SK-N-SH treated with all-trans-retinoic acid at 6 μM for 48 hours (cell line): ENCODE measurements around the gene PPP6R1.

Experiments used
- ATAC-seq: fragments of 200-7000 bp; cut with Tn5 transposase; 3 replicates; pipeline ENCODE4 v1.9.1; 2020; ENCODE audit warnings: mild to moderate bottlenecking, moderate library complexity
- ARNTL ChIP-seq: fragments of 450-650 bp; formaldehyde crosslinking; IDR thresholded peaks from 2 replicates; pipeline ENCODE4 v1.5.0; 2020; ENCODE audit warnings: low read depth, mild to moderate bottlenecking, moderate library complexity, borderline replicate concordance
- BACH2 ChIP-seq: fragments of 250-450 bp; sonication (Bioruptor Pico); IDR thresholded peaks from 2 replicates; pipeline ENCODE4 v1.9.0; 2021; ENCODE audit warnings: mild to moderate bottlenecking, borderline replicate concordance
- CSDC2 ChIP-seq: fragments of 250-450 bp; sonication (Bioruptor Pico); IDR thresholded peaks from 2 replicates; pipeline ENCODE4 v1.5.0; 2020; ENCODE audit warnings: mild to moderate bottlenecking, moderate library complexity
- CSRNP3 ChIP-seq: fragments of 250-450 bp; sonication (Bioruptor Pico); IDR thresholded peaks from 2 replicates; pipeline ENCODE4 v1.5.1; 2021; ENCODE audit warnings: mild to moderate bottlenecking, moderate library complexity
- ESRRG ChIP-seq: fragments of 250-450 bp; sonication (Bioruptor Pico); IDR thresholded peaks from 2 replicates; pipeline ENCODE4 v1.6.1; 2021; ENCODE audit warnings: mild to moderate bottlenecking
- GLIS3 ChIP-seq: fragments of 250-450 bp; sonication (Bioruptor Pico); IDR thresholded peaks from 2 replicates; pipeline ENCODE4 v1.5.0; 2020; ENCODE audit warnings: mild to moderate bottlenecking, moderate library complexity
- ISL1 ChIP-seq: fragments of 250-450 bp; sonication (Bioruptor Pico); IDR thresholded peaks from 2 replicates; pipeline ENCODE4 v2.1.2; 2022; ENCODE audit warnings: mild to moderate bottlenecking, moderate library complexity
- OSR1 ChIP-seq: fragments of 250-450 bp; sonication (Bioruptor Pico); IDR thresholded peaks from 2 replicates; pipeline ENCODE4 v1.8.0; 2022; ENCODE audit warnings: moderate library complexity, mild to moderate bottlenecking, inconsistent platforms
- PPARA ChIP-seq: fragments of 250-450 bp; sonication (Bioruptor Pico); IDR thresholded peaks from 2 replicates; pipeline ENCODE4 v1.5.0; 2020; ENCODE audit warnings: mild to moderate bottlenecking, borderline replicate concordance
- RARB ChIP-seq: fragments of 250-450 bp; sonication (Bioruptor Pico); IDR thresholded peaks from 2 replicates; pipeline ENCODE4 v1.8.0; 2021; ENCODE audit warnings: mild to moderate bottlenecking, moderate library complexity
- TCF4 ChIP-seq: fragments of 250-450 bp; sonication (Bioruptor Pico); IDR thresholded peaks from 2 replicates; pipeline ENCODE4 v1.8.0; 2021; ENCODE audit warnings: mild to moderate bottlenecking, moderate library complexity, borderline replicate concordance
- TOX ChIP-seq: fragments of 250-450 bp; sonication (Bioruptor Pico); IDR thresholded peaks from 2 replicates; pipeline ENCODE4 v1.8.0; 2021; ENCODE audit warnings: mild to moderate bottlenecking, moderate library complexity, borderline replicate concordance
- TSHZ2 ChIP-seq: fragments of 250-450 bp; sonication (Bioruptor Pico); IDR thresholded peaks from 2 replicates; pipeline ENCODE4 v1.5.0; 2020; ENCODE audit warnings: mild to moderate bottlenecking, moderate library complexity
- ZFP3 ChIP-seq: fragments of 250-450 bp; sonication (Bioruptor Pico); IDR thresholded peaks from 2 replicates; pipeline ENCODE4 v1.5.0; 2020; ENCODE audit warnings: mild to moderate bottlenecking, moderate library complexity
- ZFP30 ChIP-seq: fragments of 450-650 bp; formaldehyde crosslinking; IDR thresholded peaks from 2 replicates; pipeline ENCODE4 v1.5.0; 2022; ENCODE audit warnings: mild to moderate bottlenecking, moderate library complexity
- ZNF70 ChIP-seq: fragments of 450-650 bp; formaldehyde crosslinking; IDR thresholded peaks from 2 replicates; pipeline ENCODE4 v1.5.0; 2020; ENCODE audit warnings: mild to moderate bottlenecking, moderate library complexity
- ZNF8 ChIP-seq: fragments of 450-650 bp; formaldehyde crosslinking; IDR thresholded peaks from 2 replicates; pipeline ENCODE4 v1.5.0; 2020; ENCODE audit warnings: mild to moderate bottlenecking, moderate library complexity
- TF ChIP-seq, protein P1 (sequence below): fragments of 250-450 bp; sonication (Bioruptor Pico); IDR thresholded peaks from 2 replicates; pipeline ENCODE4 v1.5.1; 2020; ENCODE audit warnings: low read depth, mild to moderate bottlenecking, moderate library complexity
- TF ChIP-seq, protein P2 (sequence below): fragments of 250-450 bp; sonication (Bioruptor Pico); IDR thresholded peaks from 2 replicates; pipeline ENCODE4 v1.8.0; 2020; ENCODE audit warnings: mild to moderate bottlenecking, moderate library complexity, borderline replicate concordance
- TF ChIP-seq, protein P3 (sequence below): fragments of 250-450 bp; sonication (Bioruptor Pico); IDR thresholded peaks from 2 replicates; pipeline ENCODE4 v1.8.0; 2021; ENCODE audit warnings: low read depth, mild to moderate bottlenecking, moderate library complexity, borderline replicate concordance

Gene PPP6R1

GRCh38 chr19:55257461-55258420 is 1.1 kb downstream of the PPP6R1 start:
- ATAC-seq, result no peak

GRCh38 chr19:55256562-55257460 is 2.0 kb downstream of the PPP6R1 start:
- ATAC-seq, result no peak
- TF ChIP-seq ZFP30 (CRISPR knock-in tag) (no peak), GLIS3 (CRISPR knock-in tag) (no peak), ARNTL (CRISPR knock-in tag) (no peak), ISL1 (CRISPR knock-in tag) (no peak), RARB (CRISPR knock-in tag) (no peak), ZNF70 (no peak), ESRRG (CRISPR knock-in tag) (no peak)
- TF ChIP-seq, protein P1, sequence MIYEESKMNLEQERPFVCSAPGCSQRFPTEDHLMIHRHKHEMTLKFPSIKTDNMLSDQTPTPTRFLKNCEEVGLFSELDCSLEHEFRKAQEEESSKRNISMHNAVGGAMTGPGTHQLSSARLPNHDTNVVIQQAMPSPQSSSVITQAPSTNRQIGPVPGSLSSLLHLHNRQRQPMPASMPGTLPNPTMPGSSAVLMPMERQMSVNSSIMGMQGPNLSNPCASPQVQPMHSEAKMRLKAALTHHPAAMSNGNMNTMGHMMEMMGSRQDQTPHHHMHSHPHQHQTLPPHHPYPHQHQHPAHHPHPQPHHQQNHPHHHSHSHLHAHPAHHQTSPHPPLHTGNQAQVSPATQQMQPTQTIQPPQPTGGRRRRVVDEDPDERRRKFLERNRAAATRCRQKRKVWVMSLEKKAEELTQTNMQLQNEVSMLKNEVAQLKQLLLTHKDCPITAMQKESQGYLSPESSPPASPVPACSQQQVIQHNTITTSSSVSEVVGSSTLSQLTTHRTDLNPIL, result no peak
- TF ChIP-seq, protein P2, sequence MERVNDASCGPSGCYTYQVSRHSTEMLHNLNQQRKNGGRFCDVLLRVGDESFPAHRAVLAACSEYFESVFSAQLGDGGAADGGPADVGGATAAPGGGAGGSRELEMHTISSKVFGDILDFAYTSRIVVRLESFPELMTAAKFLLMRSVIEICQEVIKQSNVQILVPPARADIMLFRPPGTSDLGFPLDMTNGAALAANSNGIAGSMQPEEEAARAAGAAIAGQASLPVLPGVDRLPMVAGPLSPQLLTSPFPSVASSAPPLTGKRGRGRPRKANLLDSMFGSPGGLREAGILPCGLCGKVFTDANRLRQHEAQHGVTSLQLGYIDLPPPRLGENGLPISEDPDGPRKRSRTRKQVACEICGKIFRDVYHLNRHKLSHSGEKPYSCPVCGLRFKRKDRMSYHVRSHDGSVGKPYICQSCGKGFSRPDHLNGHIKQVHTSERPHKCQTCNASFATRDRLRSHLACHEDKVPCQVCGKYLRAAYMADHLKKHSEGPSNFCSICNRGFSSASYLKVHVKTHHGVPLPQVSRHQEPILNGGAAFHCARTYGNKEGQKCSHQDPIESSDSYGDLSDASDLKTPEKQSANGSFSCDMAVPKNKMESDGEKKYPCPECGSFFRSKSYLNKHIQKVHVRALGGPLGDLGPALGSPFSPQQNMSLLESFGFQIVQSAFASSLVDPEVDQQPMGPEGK (CRISPR knock-in tag), result no peak
- TF ChIP-seq, protein P3, sequence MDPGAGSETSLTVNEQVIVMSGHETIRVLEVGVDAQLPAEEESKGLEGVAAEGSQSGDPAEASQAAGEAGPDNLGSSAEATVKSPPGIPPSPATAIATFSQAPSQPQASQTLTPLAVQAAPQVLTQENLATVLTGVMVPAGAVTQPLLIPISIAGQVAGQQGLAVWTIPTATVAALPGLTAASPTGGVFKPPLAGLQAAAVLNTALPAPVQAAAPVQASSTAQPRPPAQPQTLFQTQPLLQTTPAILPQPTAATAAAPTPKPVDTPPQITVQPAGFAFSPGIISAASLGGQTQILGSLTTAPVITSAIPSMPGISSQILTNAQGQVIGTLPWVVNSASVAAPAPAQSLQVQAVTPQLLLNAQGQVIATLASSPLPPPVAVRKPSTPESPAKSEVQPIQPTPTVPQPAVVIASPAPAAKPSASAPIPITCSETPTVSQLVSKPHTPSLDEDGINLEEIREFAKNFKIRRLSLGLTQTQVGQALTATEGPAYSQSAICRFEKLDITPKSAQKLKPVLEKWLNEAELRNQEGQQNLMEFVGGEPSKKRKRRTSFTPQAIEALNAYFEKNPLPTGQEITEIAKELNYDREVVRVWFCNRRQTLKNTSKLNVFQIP, result no peak

More at GRCh38 chr19:55257461-55258420, 1.1 kb downstream of the PPP6R1 start:
- TF ChIP-seq, protein P2 (CRISPR knock-in tag), result no peak
- TF ChIP-seq ZNF8 (no peak), ZFP30 (CRISPR knock-in tag) (no peak), ZFP3 (no peak), OSR1 (CRISPR knock-in tag) (no peak), RARB (CRISPR knock-in tag) (no peak), BACH2 (CRISPR knock-in tag) (no peak), TSHZ2 (no peak), TOX (CRISPR knock-in tag) (no peak), ZNF70 (no peak), CSRNP3 (CRISPR knock-in tag) (no peak), CSDC2 (CRISPR knock-in tag) (no peak), ESRRG (CRISPR knock-in tag) (no peak), TCF4 (no peak), PPARA (no peak)
- TF ChIP-seq, protein P1, result no peak
- TF ChIP-seq, all 23 proteins: peak for 0
